Stimulated activated effector memory CD8-positive, alpha-beta T cell treated with anti-CD3 and anti-CD28 coated beads, Interleukin-12 subunit alpha, Interleukin-12 subunit beta, amount 100 ng/mL, for 72 hours (primary cell): Measurements from ENCODE around the gene RBM47.

Source experiments
- ATAC-seq: fragments of 150-1000 bp; cut with Tn5 transposase; 2 replicates; pipeline ENCODE4 v1.10.0; 2021
- DNase-seq, 2 donors: peaks; one replicate each; pipeline ENCODE4 v3.0.0; 2021 to 2022; ENCODE audit warnings: low spot score in 2 of 2
- H3K27ac Mint-ChIP-seq: one replicate; pipeline ENCODE4 v1.8.0; 2022; ENCODE audit warnings: mild to moderate bottlenecking, mixed read lengths
- H3K36me3 Mint-ChIP-seq: one replicate; pipeline ENCODE4 v1.8.0; 2022; ENCODE audit warnings: mild to moderate bottlenecking, mixed read lengths
- H3K4me1 Mint-ChIP-seq: one replicate; pipeline ENCODE4 v1.8.0; 2022; ENCODE audit warnings: mixed read lengths
- H3K4me3 Mint-ChIP-seq: one replicate; pipeline ENCODE4 v1.8.0; 2022; ENCODE audit warnings: mild to moderate bottlenecking, mixed read lengths
- H3K9me3 Mint-ChIP-seq: one replicate; pipeline ENCODE4 v1.8.0; 2022; ENCODE audit warnings: mixed read lengths

The RBM47 gene

DNA sequence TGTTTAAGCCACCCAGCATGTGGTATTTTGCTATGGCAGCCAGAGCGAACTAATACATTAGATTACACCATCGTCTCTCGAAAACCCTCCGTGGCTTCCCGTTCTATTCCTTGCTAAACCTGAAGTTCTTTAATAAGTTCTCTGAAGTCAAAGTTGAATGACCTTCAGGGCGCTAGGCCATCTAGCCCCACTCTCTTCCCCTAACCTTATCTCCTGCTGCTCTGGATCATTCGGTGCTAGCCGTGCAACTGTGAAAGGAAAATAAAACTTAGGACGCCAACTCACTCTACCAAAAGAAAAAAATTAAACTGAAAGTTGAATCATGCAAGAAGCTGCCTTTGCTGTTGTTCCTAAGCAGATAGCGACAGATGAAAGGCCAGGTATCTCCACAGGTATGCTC is 254.6 kb downstream of the RBM47 start:
- Mint-ChIP-seq H3K9me3 (no peaks in the 10 kb centered on the region), H3K4me3 (no peak overlapping the region), H3K4me1 (no peaks in the 10 kb centered on the region), H3K27ac (no peak overlapping the region), H3K36me3 (no peaks in the 10 kb centered on the region)
- DNase-seq (no peak), ATAC-seq (no peak)

DNA sequence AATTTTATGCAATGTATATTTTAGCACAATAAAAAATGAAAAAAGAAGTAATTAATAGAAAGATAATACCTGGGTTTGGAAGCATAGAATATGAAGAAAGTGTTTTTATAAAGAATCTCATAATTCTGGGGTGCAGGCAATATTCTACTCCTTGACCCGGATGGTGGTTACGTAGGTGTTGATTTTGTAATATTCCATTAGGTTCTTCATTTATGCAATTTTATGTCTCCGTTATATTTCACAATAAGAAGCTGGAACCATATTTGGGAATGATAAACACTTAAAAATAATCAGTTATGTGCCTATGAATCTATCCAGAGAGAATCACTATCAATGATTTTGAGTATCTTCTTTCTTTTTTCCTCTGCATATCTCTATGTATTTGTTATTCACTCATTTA is 256.0 kb downstream of the RBM47 start:
- H3K36me3 Mint-ChIP-seq = no peaks in the 10 kb centered on the region
- no peak for DNase-seq
- H3K4me3 Mint-ChIP-seq = no peak overlapping the region
- ATAC-seq = no peak
- H3K9me3 Mint-ChIP-seq = no peaks in the 10 kb centered on the region
- H3K4me1 Mint-ChIP-seq = no peaks in the 10 kb centered on the region
- H3K27ac Mint-ChIP-seq = no peak overlapping the region
